AG09309 (cell line): Measurements from ENCODE around the gene PPP2R5B.

ENCODE experiments used
- DNase-seq: peaks from one replicate; pipeline ENCODE4 v3.0.0-alpha.2; 2010; ENCODE audit warnings: low read depth
- H3K4me3 ChIP-seq: 2 replicates; pipeline ENCODE4 v1.5.1; 2011; ENCODE audit warnings: mild to moderate bottlenecking, low read depth, low read length, moderate library complexity; ENCODE audit not compliant: control insufficient read depth
- TF ChIP-seq, protein P1 (sequence below): IDR thresholded peaks from 2 replicates; pipeline ENCODE4 v1.5.1; 2011; ENCODE audit warnings: mild to moderate bottlenecking, low read depth, low read length, inconsistent platforms; ENCODE audit not compliant: insufficient read depth, control insufficient read depth; ENCODE audit errors: missing control alignments

Gene PPP2R5B

DNA sequence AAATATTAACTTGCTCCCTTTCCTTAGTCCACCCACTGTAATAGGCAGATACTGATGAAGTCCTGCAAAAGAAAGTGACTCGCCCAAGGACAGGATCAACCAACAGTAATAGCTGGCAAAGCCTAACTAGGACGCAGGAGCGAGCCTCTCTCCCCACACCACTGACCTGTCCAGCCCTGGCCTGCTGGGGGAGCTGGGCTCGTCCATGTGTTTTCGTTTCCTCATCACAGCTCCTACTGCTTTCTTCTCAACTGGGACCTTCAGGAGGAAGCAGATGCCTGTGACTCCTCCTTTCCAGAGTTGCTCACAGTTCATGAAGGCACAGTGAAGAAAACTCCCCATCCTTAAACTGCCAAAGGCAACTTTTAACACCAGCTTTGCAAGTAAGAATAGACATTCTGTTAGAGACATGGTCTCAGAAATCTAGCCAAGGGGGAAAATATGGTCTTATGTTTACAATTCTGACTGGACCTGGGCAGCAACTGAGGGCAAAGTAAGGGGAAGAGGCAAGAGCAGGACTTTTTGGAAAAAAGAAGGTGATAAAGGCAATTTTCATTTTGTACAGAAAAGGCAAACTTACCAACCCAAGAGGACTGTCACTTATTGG, 22.8 kb downstream of the PPP2R5B start:
- TF ChIP-seq, protein P1, sequence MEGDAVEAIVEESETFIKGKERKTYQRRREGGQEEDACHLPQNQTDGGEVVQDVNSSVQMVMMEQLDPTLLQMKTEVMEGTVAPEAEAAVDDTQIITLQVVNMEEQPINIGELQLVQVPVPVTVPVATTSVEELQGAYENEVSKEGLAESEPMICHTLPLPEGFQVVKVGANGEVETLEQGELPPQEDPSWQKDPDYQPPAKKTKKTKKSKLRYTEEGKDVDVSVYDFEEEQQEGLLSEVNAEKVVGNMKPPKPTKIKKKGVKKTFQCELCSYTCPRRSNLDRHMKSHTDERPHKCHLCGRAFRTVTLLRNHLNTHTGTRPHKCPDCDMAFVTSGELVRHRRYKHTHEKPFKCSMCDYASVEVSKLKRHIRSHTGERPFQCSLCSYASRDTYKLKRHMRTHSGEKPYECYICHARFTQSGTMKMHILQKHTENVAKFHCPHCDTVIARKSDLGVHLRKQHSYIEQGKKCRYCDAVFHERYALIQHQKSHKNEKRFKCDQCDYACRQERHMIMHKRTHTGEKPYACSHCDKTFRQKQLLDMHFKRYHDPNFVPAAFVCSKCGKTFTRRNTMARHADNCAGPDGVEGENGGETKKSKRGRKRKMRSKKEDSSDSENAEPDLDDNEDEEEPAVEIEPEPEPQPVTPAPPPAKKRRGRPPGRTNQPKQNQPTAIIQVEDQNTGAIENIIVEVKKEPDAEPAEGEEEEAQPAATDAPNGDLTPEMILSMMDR = no peak
- H3K4me3 ChIP-seq = no peak overlapping the region
- no peak for DNase-seq

DNA sequence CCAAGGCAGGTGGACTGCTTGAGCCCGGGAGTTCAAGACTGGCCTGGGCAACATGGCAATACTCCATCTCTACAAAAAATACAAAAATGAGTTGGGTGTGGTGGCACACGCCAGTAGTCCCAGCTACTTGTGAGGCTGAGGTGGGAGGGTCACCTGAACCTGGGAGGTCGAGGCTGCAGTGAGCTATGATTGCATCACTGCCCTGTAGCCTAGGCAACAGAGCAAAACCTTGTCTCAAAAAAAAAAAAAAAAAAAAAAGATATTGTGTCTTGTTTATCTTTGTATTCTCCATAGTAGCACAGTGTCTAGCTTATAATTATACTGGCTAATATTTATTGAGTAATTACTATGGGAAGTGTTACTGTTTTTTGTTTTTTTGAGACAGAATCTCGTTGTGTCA, 27.0 kb downstream of the PPP2R5B start:
- no peak overlapping the region for H3K4me3 ChIP-seq

DNA sequence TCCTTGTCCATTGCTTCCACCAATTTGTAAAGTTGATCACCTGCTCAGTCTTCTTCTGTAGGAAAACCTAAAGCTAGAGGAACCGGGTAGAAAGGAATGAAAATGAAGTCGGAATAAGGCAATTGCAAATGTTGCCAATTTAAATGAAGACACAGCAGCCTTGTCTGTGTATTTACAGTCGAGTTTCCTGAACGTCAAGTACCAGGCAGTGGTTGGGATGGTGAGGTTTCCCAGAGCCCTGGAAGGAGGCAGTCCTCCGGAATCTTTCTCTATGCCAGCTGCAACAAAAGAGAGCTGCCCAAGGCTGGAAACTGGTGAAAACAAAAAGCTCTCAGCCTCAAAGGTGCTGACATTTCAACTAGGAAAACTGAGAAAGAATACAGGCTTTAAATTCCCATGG, 29.7 kb downstream of the PPP2R5B start:
- H3K4me3 ChIP-seq = no peak overlapping the region
- DNase-seq = no peak
- TF ChIP-seq, protein P1 = no peak

More for the DNA sequence above, 27.0 kb downstream of the PPP2R5B start:
- TF ChIP-seq, protein P1 = no peak
- DNase-seq = no peak

DNA sequence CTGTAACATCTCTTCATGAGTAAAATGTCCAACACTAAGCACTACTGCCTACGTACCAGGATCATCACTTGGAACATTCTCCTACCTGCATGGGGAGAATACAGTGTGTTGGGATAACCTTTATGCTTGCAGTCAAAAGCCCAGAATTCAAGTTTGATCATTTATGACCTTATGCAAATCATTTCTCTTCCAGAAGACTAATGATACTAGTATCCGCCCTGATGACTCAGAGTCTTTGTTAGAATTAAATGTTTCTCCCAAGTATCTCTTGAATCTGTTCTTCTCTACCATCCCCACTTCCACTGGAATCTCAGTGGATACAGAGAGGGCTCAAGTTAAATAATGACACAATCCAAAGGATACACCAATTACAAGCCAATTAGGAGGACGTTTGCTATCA, 35.0 kb downstream of the PPP2R5B start:
- DNase-seq = no peak
- H3K4me3 ChIP-seq = no peak overlapping the region
- TF ChIP-seq, protein P1 = no peak

DNA sequence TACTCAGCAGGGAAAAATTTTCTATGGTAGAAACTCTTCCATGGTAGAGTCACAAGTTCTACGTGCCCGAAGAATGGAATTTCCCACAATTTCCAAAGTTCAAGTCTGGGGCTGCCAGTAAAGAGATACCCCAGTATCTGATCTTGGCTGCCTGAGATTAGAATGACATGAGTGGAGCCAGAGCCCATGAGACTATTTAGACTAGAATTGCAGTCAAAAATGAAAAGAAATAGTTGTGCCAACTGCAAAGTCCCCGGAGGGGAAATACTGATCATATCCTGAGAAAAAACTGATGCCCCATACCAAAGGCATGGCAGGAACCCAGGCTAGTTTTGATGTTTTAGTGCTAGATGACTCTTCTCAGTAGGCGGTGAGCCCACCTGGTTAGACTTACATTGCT, 36.2 kb downstream of the PPP2R5B start:
- TF ChIP-seq, protein P1 = no peak
- DNase-seq = no peak
- H3K4me3 ChIP-seq = no peak overlapping the region

DNA sequence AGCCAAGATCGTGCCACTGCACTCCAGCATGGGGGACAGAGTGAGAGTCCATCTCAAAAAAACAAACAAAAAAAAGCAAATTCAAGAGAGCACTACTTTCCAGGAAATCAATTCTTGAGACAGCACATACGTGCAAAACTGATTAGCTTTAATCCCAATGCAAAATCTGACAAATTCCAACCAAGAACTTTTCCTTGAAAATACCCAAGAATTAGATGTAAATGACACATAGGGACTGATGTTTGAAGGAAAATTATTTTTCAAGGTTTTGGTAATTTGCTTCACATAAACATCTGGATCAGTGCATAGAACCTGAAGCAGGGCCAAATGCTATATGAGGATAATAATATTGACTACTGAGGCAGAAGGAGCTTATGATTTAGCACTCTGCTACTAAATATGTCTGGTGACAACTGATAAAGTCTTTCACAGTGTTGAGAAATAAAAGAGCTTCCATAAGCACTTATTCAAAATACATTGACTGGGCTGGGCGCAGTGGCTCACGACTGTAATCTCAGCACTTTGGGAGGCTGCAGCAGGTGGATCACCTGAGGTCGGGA, 38.7 kb downstream of the PPP2R5B start:
- no peak overlapping the region for H3K4me3 ChIP-seq
- DNase-seq = no peak
- TF ChIP-seq, protein P1 = no peak
